CMK (cell line): ENCODE results near the gene CLCA1.
"Not testable (repeated sequence)": the region's sequence is repeated elsewhere in the genome, so short reads cannot be mapped to it uniquely, and the experiment has no call there.

Experiments used
- DNase-seq: peaks from one replicate; pipeline ENCODE4 v3.0.0-alpha.2; 2010; ENCODE audit warnings: low read depth

The CLCA1 gene

GRCh38 chr1:86461482-86461881, 7.2 kb upstream of the CLCA1 start:
- peak; percentile 86 for DNase-seq

- DNase-seq = no peak
These were observed 3.9 kb upstream of the CLCA1 start for GRCh38 chr1:86464819-86465218.

GRCh38 chr1:86466109-86466844, 2.5 kb upstream of the CLCA1 start:
- DNase-seq = no peak

GRCh38 chr1:86466986-86467385, 1.7 kb upstream of the CLCA1 start:
- DNase-seq = no peak

GRCh38 chr1:86470859-86471258, 2.1 kb downstream of the CLCA1 start:
- DNase-seq = no peak

GRCh38 chr1:86471291-86471690, 2.6 kb downstream of the CLCA1 start:
- no peak for DNase-seq

- no peak for DNase-seq
These were observed 3.4 kb downstream of the CLCA1 start for GRCh38 chr1:86472152-86472551.

- DNase-seq = no peak
These were observed 4.0 kb downstream of the CLCA1 start for GRCh38 chr1:86472767-86473166.

- DNase-seq = no peak
These were observed 8.5 kb downstream of the CLCA1 start for GRCh38 chr1:86477256-86477655.

GRCh38 chr1:86477682-86478081, 9.0 kb downstream of the CLCA1 start:
- DNase-seq = no peak

GRCh38 chr1:86478416-86479156, 9.9 kb downstream of the CLCA1 start:
- DNase-seq = no peak

- no peak for DNase-seq
These were observed 13.2 kb downstream of the CLCA1 start for GRCh38 chr1:86481966-86482365.

GRCh38 chr1:86487131-86487810, 18.5 kb downstream of the CLCA1 start:
- DNase-seq = no peak

GRCh38 chr1:86487811-86488141, 19.0 kb downstream of the CLCA1 start:
- DNase-seq = no peak

GRCh38 chr1:86489242-86489878, 20.6 kb downstream of the CLCA1 start:
- no peak for DNase-seq

- DNase-seq = no peak
These were observed 22.6 kb downstream of the CLCA1 start for GRCh38 chr1:86491171-86491950.

- no peak for DNase-seq
These were observed 29.6 kb downstream of the CLCA1 start for GRCh38 chr1:86498281-86498680.

- DNase-seq = peak; percentile 27
These were observed 31.4 kb downstream of the CLCA1 start for GRCh38 chr1:86499987-86500593.

GRCh38 chr1:86500714-86501113, 32.0 kb downstream of the CLCA1 start:
- DNase-seq = no peak

GRCh38 chr1:86502125-86502646, 33.5 kb downstream of the CLCA1 start:
- not testable (repeated sequence) for DNase-seq

- no peak for DNase-seq
These were observed 34.1 kb downstream of the CLCA1 start for GRCh38 chr1:86502721-86503405.
